ENCODE results near the gene TMPRSS9. TPM values are rescaled to one million over a fixed set of nuclear protein-coding genes. Genes with fewer than 3 reads are reported as not detected.

TMPRSS9 gene
- total RNA-seq, 1 experiment from 2014 or later: 0.23 TPM

DNA sequence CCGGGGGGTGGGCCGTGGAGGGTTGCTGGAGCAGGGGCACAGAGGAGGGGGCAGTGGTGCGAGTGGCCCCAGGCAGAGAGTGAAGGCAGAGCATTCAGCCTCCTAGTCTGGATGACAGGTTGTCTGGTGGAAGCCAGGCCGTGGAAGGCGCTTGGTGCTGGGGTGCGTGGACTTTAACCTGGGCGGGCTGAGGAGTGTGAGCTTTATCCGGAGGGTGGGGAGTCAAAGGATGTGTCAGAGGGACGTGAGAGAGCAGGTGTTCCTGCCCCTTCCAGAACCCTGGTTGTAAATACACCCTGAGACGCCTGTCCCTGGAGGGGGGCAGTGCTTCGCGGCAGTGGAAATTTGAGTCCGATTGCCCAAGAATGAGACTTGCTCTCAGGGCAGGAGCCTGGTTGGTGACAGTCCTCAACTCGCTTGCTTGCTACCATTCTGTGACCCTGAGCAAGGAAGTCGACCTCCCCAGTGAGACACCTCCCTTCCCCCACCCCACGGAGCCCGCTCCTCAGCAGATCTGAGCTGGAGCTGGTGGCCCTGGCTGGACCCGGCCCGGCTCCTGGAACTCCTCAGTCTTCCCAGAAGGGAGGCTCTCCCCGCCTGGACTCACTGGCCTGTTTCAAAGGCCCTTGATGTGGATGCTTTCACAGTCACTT, 29.3 kb upstream of the TMPRSS9 start:
- no peak for ATAC-seq
- peaks cover 3% of the 10 kb centered on the region; the same call in 1 of the 2 replicates for H3K36me3 ChIP-seq (ENCODE audit: control insufficient read depth, insufficient read depth, low read length)
- H3K27ac ChIP-seq (ENCODE audit: low read length): no peak overlapping the region
- in situ Hi-C loops (cut with HindIII; ENCODE audit: low pct_unique_long_range_greater_than_20kb, low sequenced_read_pairs): no loop called here
- CTCF ChIA-PET: no interaction called here
- peaks cover 14% of the 10 kb centered on the region for H3K4me1 ChIP-seq (ENCODE audit: control insufficient read depth, insufficient read depth, low read length)
- no peaks in the 10 kb centered on the region for H3K9me3 ChIP-seq (ENCODE audit: control insufficient read depth, insufficient read depth, low read depth, low read length)
- TF ChIP-seq SIN3A (IDR thresholded peaks at IDR 0.05; ENCODE audit: borderline replicate concordance, insufficient read depth, low read depth, low read length) (no peak), POLR2AphosphoS5 (IDR thresholded peaks at IDR 0.05; ENCODE audit: low read depth, low read length) (no peak), TCF7L2 (IDR thresholded peaks at IDR 0.05; ENCODE audit: low read depth, low read length) (no peak)
- TF ChIP-seq, protein P1, sequence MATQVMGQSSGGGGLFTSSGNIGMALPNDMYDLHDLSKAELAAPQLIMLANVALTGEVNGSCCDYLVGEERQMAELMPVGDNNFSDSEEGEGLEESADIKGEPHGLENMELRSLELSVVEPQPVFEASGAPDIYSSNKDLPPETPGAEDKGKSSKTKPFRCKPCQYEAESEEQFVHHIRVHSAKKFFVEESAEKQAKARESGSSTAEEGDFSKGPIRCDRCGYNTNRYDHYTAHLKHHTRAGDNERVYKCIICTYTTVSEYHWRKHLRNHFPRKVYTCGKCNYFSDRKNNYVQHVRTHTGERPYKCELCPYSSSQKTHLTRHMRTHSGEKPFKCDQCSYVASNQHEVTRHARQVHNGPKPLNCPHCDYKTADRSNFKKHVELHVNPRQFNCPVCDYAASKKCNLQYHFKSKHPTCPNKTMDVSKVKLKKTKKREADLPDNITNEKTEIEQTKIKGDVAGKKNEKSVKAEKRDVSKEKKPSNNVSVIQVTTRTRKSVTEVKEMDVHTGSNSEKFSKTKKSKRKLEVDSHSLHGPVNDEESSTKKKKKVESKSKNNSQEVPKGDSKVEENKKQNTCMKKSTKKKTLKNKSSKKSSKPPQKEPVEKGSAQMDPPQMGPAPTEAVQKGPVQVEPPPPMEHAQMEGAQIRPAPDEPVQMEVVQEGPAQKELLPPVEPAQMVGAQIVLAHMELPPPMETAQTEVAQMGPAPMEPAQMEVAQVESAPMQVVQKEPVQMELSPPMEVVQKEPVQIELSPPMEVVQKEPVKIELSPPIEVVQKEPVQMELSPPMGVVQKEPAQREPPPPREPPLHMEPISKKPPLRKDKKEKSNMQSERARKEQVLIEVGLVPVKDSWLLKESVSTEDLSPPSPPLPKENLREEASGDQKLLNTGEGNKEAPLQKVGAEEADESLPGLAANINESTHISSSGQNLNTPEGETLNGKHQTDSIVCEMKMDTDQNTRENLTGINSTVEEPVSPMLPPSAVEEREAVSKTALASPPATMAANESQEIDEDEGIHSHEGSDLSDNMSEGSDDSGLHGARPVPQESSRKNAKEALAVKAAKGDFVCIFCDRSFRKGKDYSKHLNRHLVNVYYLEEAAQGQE (IDR thresholded peaks at IDR 0.05; ENCODE audit: insufficient read depth in 1 of 2, low read depth in 2 of 2, low read length in 1 of 2): no peak
- TF ChIP-seq, protein P2, sequence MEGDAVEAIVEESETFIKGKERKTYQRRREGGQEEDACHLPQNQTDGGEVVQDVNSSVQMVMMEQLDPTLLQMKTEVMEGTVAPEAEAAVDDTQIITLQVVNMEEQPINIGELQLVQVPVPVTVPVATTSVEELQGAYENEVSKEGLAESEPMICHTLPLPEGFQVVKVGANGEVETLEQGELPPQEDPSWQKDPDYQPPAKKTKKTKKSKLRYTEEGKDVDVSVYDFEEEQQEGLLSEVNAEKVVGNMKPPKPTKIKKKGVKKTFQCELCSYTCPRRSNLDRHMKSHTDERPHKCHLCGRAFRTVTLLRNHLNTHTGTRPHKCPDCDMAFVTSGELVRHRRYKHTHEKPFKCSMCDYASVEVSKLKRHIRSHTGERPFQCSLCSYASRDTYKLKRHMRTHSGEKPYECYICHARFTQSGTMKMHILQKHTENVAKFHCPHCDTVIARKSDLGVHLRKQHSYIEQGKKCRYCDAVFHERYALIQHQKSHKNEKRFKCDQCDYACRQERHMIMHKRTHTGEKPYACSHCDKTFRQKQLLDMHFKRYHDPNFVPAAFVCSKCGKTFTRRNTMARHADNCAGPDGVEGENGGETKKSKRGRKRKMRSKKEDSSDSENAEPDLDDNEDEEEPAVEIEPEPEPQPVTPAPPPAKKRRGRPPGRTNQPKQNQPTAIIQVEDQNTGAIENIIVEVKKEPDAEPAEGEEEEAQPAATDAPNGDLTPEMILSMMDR (IDR thresholded peaks at IDR 0.05): no peak
- DNase-seq (ENCODE audit: low read depth, low spot score): no peak
- BruUV-seq (replicated peaks): TSS peak; percentile 75
- POLR2A ChIA-PET: no interaction called here
- no peak overlapping the region for H3K4me3 ChIP-seq (ENCODE audit: low read depth in 2 of 2, low read length in 2 of 2)
- H3K27me3 ChIP-seq (ENCODE audit: control insufficient read depth, insufficient read depth, low read length): no peaks in the 10 kb centered on the region
- intact Hi-C loops (cut with micrococcal nuclease; ENCODE audit: unreplicated experiment): no loop called here

DNA sequence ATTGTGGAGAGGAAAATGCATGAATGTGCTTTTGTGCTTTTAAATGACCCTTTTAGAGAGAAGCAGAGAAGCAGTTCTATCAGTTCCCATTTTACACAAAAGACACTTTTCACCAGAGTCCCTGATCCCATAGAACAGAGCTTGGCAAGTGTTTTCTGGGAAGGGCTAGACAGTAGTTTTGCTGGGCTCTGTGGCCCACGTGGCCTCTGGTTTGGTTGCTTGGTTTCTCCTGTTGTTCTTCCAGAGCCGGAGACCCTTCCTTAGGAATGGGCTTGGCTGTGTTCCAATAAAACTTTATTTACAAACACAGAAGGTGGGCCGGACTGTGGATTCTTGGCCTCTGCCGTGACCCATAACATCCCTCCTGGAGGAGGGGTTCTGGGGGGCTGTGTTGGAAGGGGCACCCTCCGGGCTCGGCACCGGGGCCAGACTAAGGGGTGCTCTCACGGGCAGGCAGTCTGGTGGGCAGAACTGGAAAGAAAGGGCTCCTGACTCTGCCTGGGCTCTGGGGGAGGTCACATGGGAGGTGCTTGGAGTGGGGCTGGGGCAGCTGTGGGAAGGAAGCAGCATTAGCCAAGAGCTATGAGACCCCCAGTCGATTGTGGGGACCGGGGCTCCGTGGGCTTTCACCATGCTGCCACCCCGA, 28.3 kb upstream of the TMPRSS9 start:
- Histone ChIP-seq H3K27ac (ENCODE audit: low read length) (no peak overlapping the region), H3K9me3 (ENCODE audit: control insufficient read depth, insufficient read depth, low read depth, low read length) (no peaks in the 10 kb centered on the region), H3K4me3 (ENCODE audit: low read depth in 2 of 2, low read length in 2 of 2) (no peak overlapping the region), H3K27me3 (ENCODE audit: control insufficient read depth, insufficient read depth, low read length) (no peaks in the 10 kb centered on the region), H3K36me3 (ENCODE audit: control insufficient read depth, insufficient read depth, low read length) (peaks cover 3% of the 10 kb centered on the region; the same call in 1 of the 2 replicates), H3K4me1 (ENCODE audit: control insufficient read depth, insufficient read depth, low read length) (peaks cover 14% of the 10 kb centered on the region)
- intact Hi-C loops (cut with micrococcal nuclease; ENCODE audit: unreplicated experiment): no loop called here
- BruUV-seq (replicated peaks): no TSS peak
- ATAC-seq: no peak
- ChIA-PET POLR2A (no interaction called here), CTCF (no interaction called here)
- DNase-seq (ENCODE audit: low read depth, low spot score): no peak
- TF ChIP-seq, protein P2 (IDR thresholded peaks at IDR 0.05): no peak
- TF ChIP-seq POLR2AphosphoS5 (IDR thresholded peaks at IDR 0.05; ENCODE audit: low read depth, low read length): no peak
- no peak for TF ChIP-seq TCF7L2 (IDR thresholded peaks at IDR 0.05; ENCODE audit: low read depth, low read length)
- TF ChIP-seq, protein P1 (IDR thresholded peaks at IDR 0.05; ENCODE audit: insufficient read depth in 1 of 2, low read depth in 2 of 2, low read length in 1 of 2): no peak
- no peak for TF ChIP-seq SIN3A (IDR thresholded peaks at IDR 0.05; ENCODE audit: borderline replicate concordance, insufficient read depth, low read depth, low read length)
- in situ Hi-C loops (cut with HindIII; ENCODE audit: low pct_unique_long_range_greater_than_20kb, low sequenced_read_pairs): no loop called here
